ENCODE results near the gene PRKAG2. TPM values are rescaled to one million over a fixed set of nuclear protein-coding genes. Genes with fewer than 3 reads are reported as not detected.

The PRKAG2 gene
- total and polyA plus RNA-seq, 2 of the 13 experiments (the other 11 are each of a cell fraction or from before 2014, with no cell fraction given): 0.90 to 1.3 TPM

GRCh38 chr7:151559557-151560183 lies 317.2 kb downstream of the PRKAG2 start:
- Histone ChIP-seq H3K9ac (ENCODE audit: insufficient read depth, low read depth, low read length) (no peak overlapping the region), H3K4me2 (ENCODE audit: low read depth, low read length) (peak overlapping the region; percentile 34), H3K4me3 (replicated peaks in 1 of 3; ENCODE audit: insufficient read depth in 1 of 3, low read depth in 2 of 3, low read length in 3 of 3) (no peak overlapping the region), H2AFZ (ENCODE audit: low read length) (no peak overlapping the region), H3K36me3 (replicated peaks in 1 of 2; ENCODE audit: control insufficient read depth in 1 of 2, insufficient read depth in 2 of 2, low read length in 2 of 2) (no peaks in the 10 kb centered on the region), H3K27me3 (ENCODE audit: control insufficient read depth in 1 of 2, insufficient read depth in 2 of 2, low read length in 2 of 2) (no peaks in the 10 kb centered on the region), H3K27ac (ENCODE audit: extremely low read length, insufficient read depth, low read length) (no peak overlapping the region), H3K79me2 (ENCODE audit: insufficient read depth, low read length) (no peaks in the 10 kb centered on the region), H4K20me1 (ENCODE audit: insufficient read depth, low read length) (no peaks in the 10 kb centered on the region), H3K4me1 (ENCODE audit: insufficient read depth, low read length) (peaks cover 23% of the 10 kb centered on the region), H3K9me3 (ENCODE audit: low read length) (no peaks in the 10 kb centered on the region)
- ChIA-PET POLR2A (no interaction called here), CTCF (ENCODE audit: low intra/inter-chr PET ratio, low total read pairs) (no interaction called here)
- DNase-seq (ENCODE audit: low spot score): peak; percentile 41
- intact Hi-C loops (cut with micrococcal nuclease; ENCODE audit: unreplicated experiment): no loop called here
- WGBS (ENCODE audit: low lambda C conversion rate): 38% methylated on average over 5 of the region's 5 CpGs
- no peak for FAIRE-seq
- ATAC-seq: peak; percentile 90
- in situ Hi-C loops (cut with HindIII; ENCODE audit: extremely low pct_ligation_motif_present, low pct_unique_long_range_greater_than_20kb): loop anchor here (10.0 kb wide), 1 partner anchor 195 kb away; no protein-coding TSS in a partner anchor
- no TSS peak for BruUV-seq (replicated peaks)
- peak; percentile 35; the same call in 1 of the 2 replicates for TF ChIP-seq GATAD2A (CRISPR knock-in tag; IDR thresholded peaks at IDR 0.05)
- no peak for TF ChIP-seq ZBTB7B (CRISPR knock-in tag; IDR thresholded peaks at IDR 0.05)
- TF ChIP-seq ZNF552 (CRISPR knock-in tag; IDR thresholded peaks at IDR 0.05; ENCODE audit: borderline replicate concordance): no peak
- 0 out of 2 replicates have a peak, but pooled peaks have one; percentile 18 for TF ChIP-seq SAP130 (CRISPR knock-in tag; IDR thresholded peaks at IDR 0.05; ENCODE audit: low read depth)
- peak; percentile 50; the same call in 1 of the 2 replicates for TF ChIP-seq MLX (CRISPR knock-in tag; IDR thresholded peaks at IDR 0.05)
- 0 out of 2 replicates have a peak, but pooled peaks have one; percentile 29 for TF ChIP-seq ZNF510 (CRISPR knock-in tag; IDR thresholded peaks at IDR 0.05; ENCODE audit: low read depth)
- TF ChIP-seq ZNF331 (CRISPR knock-in tag; IDR thresholded peaks at IDR 0.05): no peak
- TF ChIP-seq SIX4 (CRISPR knock-in tag; IDR thresholded peaks at IDR 0.05): no peak
- peak; percentile 84 for TF ChIP-seq ONECUT2 (CRISPR knock-in tag; IDR thresholded peaks at IDR 0.05)
- no peak for TF ChIP-seq MBNL3 (CRISPR knock-in tag; conservative IDR thresholded peaks at IDR 0.05)
- no peak for TF ChIP-seq KAT8 (CRISPR knock-in tag; IDR thresholded peaks at IDR 0.05)
- 0 out of 2 replicates have a peak, but pooled peaks have one; percentile 9 for TF ChIP-seq FOXA3 (CRISPR knock-in tag; IDR thresholded peaks at IDR 0.05)
- no peak for TF ChIP-seq ELF4 (CRISPR knock-in tag; IDR thresholded peaks at IDR 0.05; ENCODE audit: borderline replicate concordance)
- TF ChIP-seq ZSCAN30 (CRISPR knock-in tag; IDR thresholded peaks at IDR 0.05): no peak
- TF ChIP-seq SOX13 (IDR thresholded peaks at IDR 0.05): no peak
- TF ChIP-seq SOX13 (CRISPR knock-in tag; conservative IDR thresholded peaks at IDR 0.05 in 1 of 2, IDR thresholded peaks at IDR 0.05 in 1 of 2): 0 out of 4 replicates have a peak, but pooled peaks of 1 of the 2 experiments have one; percentile 14
- peak; percentile 76 for TF ChIP-seq PAXIP1 (CRISPR knock-in tag; conservative IDR thresholded peaks at IDR 0.05)
- TF ChIP-seq SALL1 (CRISPR knock-in tag; IDR thresholded peaks at IDR 0.05): peak; percentile 45
- no peak for TF ChIP-seq PRDM15 (CRISPR knock-in tag; IDR thresholded peaks at IDR 0.05)
